H1 (cell line): ENCODE results near the gene CFAP206. TPM values are rescaled to one million over a fixed set of nuclear protein-coding genes. Genes with fewer than 3 reads are reported as not detected.

Source experiments
- CTCF ChIA-PET: fragments of 300-600 bp; sonication (Branson Sonifier 250); formaldehyde crosslinking; loops from one replicate; lab custom pipeline; 2021; ENCODE audit not compliant: partially characterized antibody; lab: Charles Lee
- POLR2A ChIA-PET: fragments of 300-600 bp; sonication (Branson Sonifier 250); formaldehyde crosslinking; loops from one replicate; lab custom pipeline; 2021; ENCODE audit warnings: inconsistent platforms; ENCODE audit not compliant: partially characterized antibody; lab: Charles Lee
- DNase-seq, 2 experiments: peaks; one replicate each; pipeline versions ENCODE4 v3.0.0 to v3.0.0-alpha.2; 2010 to 2022; ENCODE audit warnings: low spot score in 2 of 2, low read depth in 1 of 2, mixed read lengths in 1 of 2
- FAIRE-seq: peaks from 2 replicates; lab custom pipeline; 2011; peaks lifted over from hg19 to GRCh38; lab: Jason Lieb, UNC
- H2AFZ ChIP-seq: 2 replicates; pipeline ENCODE4 v1.8.1; 2012; ENCODE audit warnings: low read length, inconsistent platforms
- H2AK5ac ChIP-seq: 2 replicates; pipeline ENCODE4 v1.6.1; 2013; ENCODE audit warnings: low read depth, low read length
- H2BK120ac ChIP-seq: replicated peaks from 2 replicates; pipeline ENCODE3; 2013; ENCODE audit warnings: low read depth, low read length, inconsistent platforms
- H2BK12ac ChIP-seq: 2 replicates; pipeline ENCODE4 v1.6.1; 2013; ENCODE audit warnings: low read depth, low read length
- H2BK15ac ChIP-seq: 2 replicates; pipeline ENCODE4 v1.6.1; 2013; ENCODE audit warnings: low read length
- H2BK20ac ChIP-seq: 2 replicates; pipeline ENCODE4 v1.6.1; 2013; ENCODE audit warnings: low read length
- H2BK5ac ChIP-seq: 2 replicates; pipeline ENCODE4 v1.6.1; 2013; ENCODE audit warnings: low read depth, low read length
- H3K14ac ChIP-seq: 2 replicates; pipeline ENCODE4 v1.6.1; 2013; ENCODE audit warnings: inconsistent platforms; ENCODE audit not compliant: insufficient read length
- H3K18ac ChIP-seq: 2 replicates; pipeline ENCODE4 v1.6.1; 2013; ENCODE audit warnings: low read length; ENCODE audit errors: extremely low read depth
- H3K23ac ChIP-seq: 2 replicates; pipeline ENCODE4 v1.6.1; 2013; ENCODE audit warnings: inconsistent platforms; ENCODE audit not compliant: insufficient read length
- H3K23me2 ChIP-seq: 2 replicates; pipeline ENCODE4 v1.6.1; 2013; ENCODE audit warnings: low read depth, low read length
- H3K27ac ChIP-seq: 2 replicates; pipeline ENCODE4 v1.6.1; 2011; ENCODE audit warnings: low read depth, low read length, inconsistent platforms
- H3K27me3 ChIP-seq, 4 experiments: replicated peaks in 1 of 4; 1 replicate in 1 of 4; 2 replicates in 3 of 4; pipeline versions ENCODE4 v1.6.1 to v1.8.1; 2011 to 2013; ENCODE audit warnings: low read length in 3 of 4, mild to moderate bottlenecking in 3 of 4, inconsistent platforms in 2 of 4, mixed read lengths in 2 of 4, moderate library complexity in 1 of 4; ENCODE audit not compliant: control insufficient read depth in 3 of 4, insufficient read depth in 3 of 4; ENCODE audit errors: extremely low read depth in 1 of 4
- H3K36me3 ChIP-seq, 4 experiments: 2 replicates each; pipeline versions ENCODE4 v1.6.1 to v1.8.1; 2011 to 2013; ENCODE audit warnings: mild to moderate bottlenecking in 4 of 4, low read length in 3 of 4, moderate library complexity in 2 of 4, control low read depth in 1 of 4, inconsistent platforms in 1 of 4; ENCODE audit not compliant: insufficient read depth in 4 of 4, control insufficient read depth in 2 of 4
- H3K4ac ChIP-seq: replicated peaks from 2 replicates; pipeline ENCODE3; 2013; ENCODE audit warnings: low read length, low read depth, mixed read lengths, inconsistent platforms; ENCODE audit not compliant: insufficient read length
- H3K4me1 ChIP-seq, 4 experiments: replicated peaks in 1 of 4; 1 replicate in 1 of 4; 2 replicates in 3 of 4; pipeline versions ENCODE4 v1.6.1 to v1.8.1; 2011 to 2013; ENCODE audit warnings: low read length in 3 of 4, inconsistent platforms in 2 of 4, mixed read lengths in 1 of 4; ENCODE audit not compliant: insufficient read depth in 4 of 4, control insufficient read depth in 3 of 4
- H3K4me2 ChIP-seq, 2 experiments: 2 replicates each; pipeline versions ENCODE4 v1.6.1 to v1.8.1; 2011 to 2013; ENCODE audit warnings: low read depth in 2 of 2, low read length in 2 of 2, control low read depth in 1 of 2, inconsistent platforms in 1 of 2, mild to moderate bottlenecking in 1 of 2; ENCODE audit not compliant: insufficient read depth in 1 of 2
- H3K4me3 ChIP-seq, 4 experiments: fragments of 200-600, 300-600 bp in 1 of 4; sonication (generic), shearing (Covaris generic), sonication (Bioruptor Twin) in 1 of 4; 2 replicates each; pipeline versions ENCODE4 v1.5.1 to v1.8.1; 2011 to 2016; ENCODE audit warnings: low read length in 4 of 4, low read depth in 3 of 4, control low read depth in 2 of 4, inconsistent platforms in 2 of 4, mild to moderate bottlenecking in 2 of 4, mixed read lengths in 1 of 4, moderate library complexity in 1 of 4; ENCODE audit not compliant: insufficient read depth in 2 of 4; ENCODE audit errors: extremely low read depth in 1 of 4
- H3K56ac ChIP-seq: replicated peaks from 2 replicates; pipeline ENCODE3; 2013; ENCODE audit warnings: low read depth, mild to moderate bottlenecking, mixed read lengths, low read length, inconsistent platforms; ENCODE audit not compliant: insufficient read length
- H3K79me1 ChIP-seq: 2 replicates; pipeline ENCODE4 v1.6.1; 2013; ENCODE audit warnings: low read depth, low read length, control low read depth
- H3K79me2 ChIP-seq, 2 experiments: 2 replicates each; pipeline versions ENCODE4 v1.6.1 to v1.8.1; 2012 to 2013; ENCODE audit warnings: low read length in 2 of 2, mild to moderate bottlenecking in 2 of 2, inconsistent platforms in 1 of 2; ENCODE audit not compliant: insufficient read depth in 2 of 2, control insufficient read depth in 1 of 2
- H3K9ac ChIP-seq, 4 experiments: replicated peaks in 1 of 4; 1 replicate in 1 of 4; 2 replicates in 3 of 4; pipeline versions ENCODE4 v1.6.1 to v1.8.1; 2011 to 2013; ENCODE audit warnings: low read depth in 3 of 4, low read length in 3 of 4, control low read depth in 2 of 4, mild to moderate bottlenecking in 2 of 4, moderate library complexity in 2 of 4, inconsistent platforms in 1 of 4; ENCODE audit errors: extremely low read depth in 1 of 4
- H3K9me3 ChIP-seq, 2 experiments: 2 replicates each; pipeline versions ENCODE4 v1.6.1 to v1.8.1; 2012 to 2013; ENCODE audit warnings: mild to moderate bottlenecking in 2 of 2, moderate library complexity in 2 of 2, control low read depth in 1 of 2, inconsistent platforms in 1 of 2, low read depth in 1 of 2, low read length in 1 of 2, mixed read lengths in 1 of 2; ENCODE audit not compliant: insufficient read depth in 2 of 2
- H4K20me1 ChIP-seq, 2 experiments: replicated peaks in 1 of 2; 2 replicates each; pipeline versions ENCODE3 to v1.8.1; 2011 to 2013; ENCODE audit warnings: inconsistent platforms in 2 of 2, low read length in 2 of 2, mild to moderate bottlenecking in 1 of 2; ENCODE audit not compliant: insufficient read depth in 2 of 2, control insufficient read depth in 1 of 2
- H4K5ac ChIP-seq: 2 replicates; pipeline ENCODE4 v1.6.1; 2013; ENCODE audit warnings: low read length, low read depth, mixed read lengths, inconsistent platforms; ENCODE audit not compliant: insufficient read length
- H4K8ac ChIP-seq: 2 replicates; pipeline ENCODE4 v1.8.0; 2013; ENCODE audit warnings: mild to moderate bottlenecking, moderate library complexity, low read length, inconsistent platforms; ENCODE audit not compliant: insufficient read depth; ENCODE audit errors: extremely low read depth
- H4K91ac ChIP-seq: replicated peaks from 2 replicates; pipeline ENCODE3; 2013; ENCODE audit warnings: low read length, mixed read lengths, inconsistent platforms; ENCODE audit not compliant: insufficient read length
- BCL11A ChIP-seq, 2 experiments: IDR thresholded peaks; one replicate each; pipeline ENCODE4 v1.6.1; 2011; ENCODE audit warnings: low read depth in 2 of 2, low read length in 2 of 2, mild to moderate bottlenecking in 2 of 2
- CHD1 ChIP-seq: IDR thresholded peaks from 2 replicates; pipeline ENCODE4 v1.6.1; 2012; ENCODE audit warnings: low read depth, low read length, improper control_type of control experiment
- FOSL1 ChIP-seq: IDR thresholded peaks from 2 replicates; pipeline ENCODE4 v1.6.1; 2011; ENCODE audit warnings: mild to moderate bottlenecking, low read depth, low read length, moderate library complexity; ENCODE audit not compliant: insufficient read depth
- JUND ChIP-seq: IDR thresholded peaks from 2 replicates; pipeline ENCODE4 v1.6.1; 2011; ENCODE audit warnings: mild to moderate bottlenecking, improper control_type of control experiment, low read length
- POLR2A ChIP-seq, 2 experiments: IDR thresholded peaks; 1 replicate in 1 of 2; 2 replicates in 1 of 2; pipeline ENCODE4 v1.6.1; 2011; ENCODE audit warnings: low read depth in 2 of 2, low read length in 2 of 2, mild to moderate bottlenecking in 2 of 2; ENCODE audit errors: control extremely low read depth in 1 of 2
- SP2 ChIP-seq: IDR thresholded peaks from 2 replicates; pipeline ENCODE4 v1.6.1; 2012; ENCODE audit warnings: mild to moderate bottlenecking, low read length, inconsistent platforms
- SUZ12 ChIP-seq: fragments of 200-600 bp; sonication (generic); IDR thresholded peaks from 2 replicates; pipeline ENCODE4 v1.6.1; 2012; ENCODE audit warnings: mild to moderate bottlenecking, inconsistent platforms, low read length, moderate library complexity, mixed read lengths
- WGBS, 2 experiments: shearing (Covaris generic) in 1 of 2; methylation state at CpG; one replicate each; pipeline versions ENCODE4 v1.1.6 to v1.1.7; 2013 to 2015; ENCODE audit warnings: low lambda C conversion rate in 2 of 2, mixed read lengths in 2 of 2, inconsistent platforms in 1 of 2, low coverage in 1 of 2, missing lambda C conversion rate in 1 of 2; ENCODE audit not compliant: insufficient replicate concordance in 2 of 2, insufficient coverage in 1 of 2, insufficient read length in 1 of 2; ENCODE audit errors: extremely low coverage in 1 of 2, missing lambda C conversion rate in 1 of 2; 5-methylcytosine and 5-hydroxymethylcytosine counted together
- polyA plus RNA-seq, 7 experiments: library from polyadenylated mRNA; depleted of rRNA in 3 of 7; stranded (reverse) in 5 of 7; unstranded in 2 of 7; fragments of >200 nt in 5 of 7; fragments of 200-250 nt in 2 of 7; gene quantifications; 1 replicate in 5 of 7; 2 replicates in 1 of 7; 4 replicates in 1 of 7; pipeline versions ENCODE4 v1.2.1 to v1.2.3, GENCODE V29; 2011 to 2013; ENCODE audit warnings: missing spikeins in 2 of 7, mixed read lengths in 2 of 7
- total RNA-seq: library from RNA; stranded (reverse); fragmentation: NEBNext Ultra II Directional; extraction: Animal tissue kit (Norgen Biotek cat#: 25700); gene quantifications from 2 replicates; pipeline ENCODE4 v1.2.1, GENCODE V29; 2021
- TF ChIP-seq, protein P1 (sequence below): IDR thresholded peaks from 2 replicates; pipeline ENCODE4 v1.6.1; 2012; ENCODE audit warnings: low read length, inconsistent platforms
- TF ChIP-seq, protein P2 (sequence below): IDR thresholded peaks from 2 replicates; pipeline ENCODE4 v1.6.1; 2012; ENCODE audit warnings: inconsistent platforms

The CFAP206 gene
- total and polyA plus RNA-seq, 2 of the 8 experiments (the other 6 are each of a cell fraction or from before 2014, with no cell fraction given) = not detected

DNA sequence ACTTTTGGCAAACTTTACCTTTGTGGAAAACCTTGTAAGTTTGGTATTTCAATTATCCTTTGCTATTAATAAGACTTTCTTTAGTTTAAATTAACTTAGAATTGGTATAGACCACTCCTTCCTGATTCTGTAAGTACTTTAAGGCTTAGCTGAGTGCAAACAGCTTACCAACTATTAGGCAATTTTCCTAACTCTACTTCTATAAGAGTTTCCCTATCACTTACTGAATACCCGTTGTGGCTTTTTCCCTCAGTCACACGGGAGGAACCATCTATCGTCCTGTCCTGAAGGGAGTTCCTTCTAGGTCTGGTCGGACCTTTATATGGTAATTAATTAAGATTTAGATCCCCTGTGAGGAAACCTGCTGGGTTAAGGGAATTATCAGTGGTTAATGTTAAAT, 74.6 kb downstream of the CFAP206 start:
- H2BK5ac ChIP-seq = no peak overlapping the region
- POLR2A ChIA-PET = no interaction called here
- no peak overlapping the region for H2BK120ac ChIP-seq
- H3K9me3 ChIP-seq = no peaks in the 10 kb centered on the region
- TF ChIP-seq SP2 = no peak
- no peak for TF ChIP-seq FOSL1
- TF ChIP-seq, protein P1, sequence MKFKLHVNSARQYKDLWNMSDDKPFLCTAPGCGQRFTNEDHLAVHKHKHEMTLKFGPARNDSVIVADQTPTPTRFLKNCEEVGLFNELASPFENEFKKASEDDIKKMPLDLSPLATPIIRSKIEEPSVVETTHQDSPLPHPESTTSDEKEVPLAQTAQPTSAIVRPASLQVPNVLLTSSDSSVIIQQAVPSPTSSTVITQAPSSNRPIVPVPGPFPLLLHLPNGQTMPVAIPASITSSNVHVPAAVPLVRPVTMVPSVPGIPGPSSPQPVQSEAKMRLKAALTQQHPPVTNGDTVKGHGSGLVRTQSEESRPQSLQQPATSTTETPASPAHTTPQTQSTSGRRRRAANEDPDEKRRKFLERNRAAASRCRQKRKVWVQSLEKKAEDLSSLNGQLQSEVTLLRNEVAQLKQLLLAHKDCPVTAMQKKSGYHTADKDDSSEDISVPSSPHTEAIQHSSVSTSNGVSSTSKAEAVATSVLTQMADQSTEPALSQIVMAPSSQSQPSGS = no peak
- TF ChIP-seq, protein P2, sequence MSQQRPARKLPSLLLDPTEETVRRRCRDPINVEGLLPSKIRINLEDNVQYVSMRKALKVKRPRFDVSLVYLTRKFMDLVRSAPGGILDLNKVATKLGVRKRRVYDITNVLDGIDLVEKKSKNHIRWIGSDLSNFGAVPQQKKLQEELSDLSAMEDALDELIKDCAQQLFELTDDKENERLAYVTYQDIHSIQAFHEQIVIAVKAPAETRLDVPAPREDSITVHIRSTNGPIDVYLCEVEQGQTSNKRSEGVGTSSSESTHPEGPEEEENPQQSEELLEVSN = no peak
- TF ChIP-seq JUND = no peak
- no peak for TF ChIP-seq CHD1
- no peak for TF ChIP-seq BCL11A (IDR thresholded peaks at IDR 0.05; ENCODE audit: low read depth in 2 of 2, low read length in 2 of 2)
- no peak for TF ChIP-seq SUZ12
- TF ChIP-seq POLR2A (IDR thresholded peaks at IDR 0.05; ENCODE audit: control extremely low read depth in 1 of 2, low read depth in 2 of 2, low read length in 2 of 2) = no peak
- TF ChIP-seq, all 59 proteins: peak for 0
- CTCF ChIA-PET = interaction anchor here (0.6 to 1.2 kb wide), 2 partner anchors 17 to 89 kb away, joined by 3 read pairs; no protein-coding TSS in a partner anchor
- Histone ChIP-seq H3K4me3 (no peak overlapping the region), H2AFZ (no peak overlapping the region), H4K20me1 (no peaks in the 10 kb centered on the region), H4K91ac (no peak overlapping the region), H2AK5ac (no peak overlapping the region), H3K4ac (no peak overlapping the region), H3K79me2 (no peaks in the 10 kb centered on the region), H3K27me3 (no peaks in the 10 kb centered on the region), H4K5ac (no peak overlapping the region), H2BK15ac (no peak overlapping the region), H3K23ac (no peak overlapping the region), H3K4me1 (peaks cover 7 to 8% (median 7%) of the 10 kb centered on the region in 4 experiments), H3K18ac (no peak overlapping the region), H2BK20ac (no peak overlapping the region), H3K14ac (no peak overlapping the region), H3K23me2 (no peaks in the 10 kb centered on the region), H3K4me2 (no peak overlapping the region), H3K36me3 (no peaks in the 10 kb centered on the region), H3K56ac (no peak overlapping the region), H2BK12ac (no peak overlapping the region), H3K27ac (no peak overlapping the region), H4K8ac (no peak overlapping the region), H3K9ac (no peak overlapping the region), H3K79me1 (no peaks in the 10 kb centered on the region)
- FAIRE-seq (no peak), DNase-seq (no peak)
- WGBS, 2 experiments = 90% methylated on average over 4 of the region's 4 CpGs; no CpG with 5 or more reads in 1 of the 2 experiments
